NT2/D1 (cell line): ENCODE data around the gene FILIP1L.

Experiments
- DNase-seq: peaks from one replicate; pipeline ENCODE4 v3.0.0-alpha.2; 2011; ENCODE audit warnings: low read depth, low spot score
- H3K27me3 ChIP-seq: 2 replicates; pipeline ENCODE4 v1.6.0; 2011; ENCODE audit warnings: mild to moderate bottlenecking; ENCODE audit not compliant: insufficient read length, insufficient read depth
- H3K36me3 ChIP-seq: 2 replicates; pipeline ENCODE4 v1.6.1; 2011; ENCODE audit warnings: mild to moderate bottlenecking, low read length, mixed read lengths; ENCODE audit not compliant: insufficient read depth, insufficient read length
- H3K4me1 ChIP-seq: 2 replicates; pipeline ENCODE4 v1.5.1; 2011; ENCODE audit not compliant: insufficient read depth, insufficient read length
- H3K4me3 ChIP-seq: 2 replicates; pipeline ENCODE4 v1.5.1; 2011; ENCODE audit warnings: low read depth; ENCODE audit not compliant: insufficient read length
- H3K9ac ChIP-seq: 2 replicates; pipeline ENCODE4 v1.6.0; 2011; ENCODE audit warnings: low read depth; ENCODE audit not compliant: insufficient read length
- H3K9me3 ChIP-seq: 2 replicates; pipeline ENCODE4 v1.5.1; 2011; ENCODE audit warnings: mild to moderate bottlenecking, low read length; ENCODE audit not compliant: insufficient read depth
- SUZ12 ChIP-seq: IDR thresholded peaks from 2 replicates; pipeline ENCODE4 v1.6.1; 2011; ENCODE audit not compliant: insufficient read length, insufficient read depth; ENCODE audit errors: extremely low read depth
- YY1 ChIP-seq: IDR thresholded peaks from 2 replicates; pipeline ENCODE4 v1.6.1; 2011; ENCODE audit not compliant: insufficient read length, insufficient read depth
- ZNF274 ChIP-seq: IDR thresholded peaks from 2 replicates; pipeline ENCODE4 v1.6.1; 2011; ENCODE audit warnings: mild to moderate bottlenecking, low read depth, low read length

The FILIP1L gene

DNA sequence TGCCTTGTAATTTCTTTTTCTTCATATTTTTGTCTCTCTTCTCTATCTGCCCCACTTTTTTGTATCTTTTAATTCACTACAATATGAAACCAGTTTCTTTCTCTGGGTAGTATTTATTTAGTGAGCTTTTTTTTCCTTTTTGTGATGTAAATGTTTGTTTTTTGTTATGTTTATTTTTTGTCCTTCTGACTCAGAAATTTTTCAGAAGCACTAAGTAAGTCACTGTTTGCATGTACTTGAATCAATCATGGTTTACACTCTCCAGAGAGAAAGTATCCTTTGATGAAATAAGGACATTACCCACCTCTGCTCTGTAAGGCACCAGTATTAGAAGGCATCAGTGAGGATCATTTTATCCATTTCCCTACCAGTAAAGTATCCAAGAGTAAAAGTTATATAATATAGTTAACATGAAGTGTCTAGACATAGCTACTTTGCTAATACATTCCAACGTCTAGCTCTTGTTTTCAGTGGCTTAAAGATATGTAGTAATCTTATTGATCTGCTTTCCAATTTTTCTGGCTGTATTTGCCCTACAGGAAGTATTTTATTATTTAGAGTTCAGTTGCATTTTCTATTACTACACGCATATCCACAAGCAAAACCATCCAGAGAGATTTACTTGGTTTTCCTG, 25.4 kb downstream of the FILIP1L start:
- Histone ChIP-seq H3K36me3 (no peaks in the 10 kb centered on the region), H3K27me3 (no peaks in the 10 kb centered on the region), H3K9me3 (no peaks in the 10 kb centered on the region), H3K4me1 (peaks cover 2% of the 10 kb centered on the region), H3K9ac (no peak overlapping the region), H3K4me3 (no peak overlapping the region)
- peak; percentile 11 for DNase-seq
- TF ChIP-seq SUZ12 (no peak), ZNF274 (no peak), YY1 (no peak)

DNA sequence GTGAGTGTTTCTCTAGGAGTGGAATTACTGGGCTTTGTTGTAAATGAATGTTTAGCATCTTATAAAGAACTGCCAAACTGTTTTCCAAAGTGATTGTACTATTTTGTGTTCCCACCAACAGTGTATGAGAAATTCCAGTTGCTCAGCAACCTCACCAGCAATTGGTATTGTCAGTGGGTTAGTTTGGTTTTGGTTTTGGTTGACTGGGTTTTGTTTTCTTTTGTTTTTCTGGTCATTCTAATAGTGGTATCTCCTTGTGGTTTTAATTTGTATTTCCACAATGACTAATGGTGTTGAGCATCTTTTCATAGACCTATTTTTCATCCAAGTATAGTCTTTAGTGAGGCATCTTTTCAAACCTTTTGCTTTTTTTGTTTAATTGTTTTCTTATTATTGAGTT, 27.1 kb downstream of the FILIP1L start:
- Histone ChIP-seq H3K27me3 (no peaks in the 10 kb centered on the region), H3K4me3 (no peak overlapping the region), H3K4me1 (peaks cover 2% of the 10 kb centered on the region), H3K36me3 (no peaks in the 10 kb centered on the region), H3K9ac (no peak overlapping the region), H3K9me3 (no peaks in the 10 kb centered on the region)
- no peak for DNase-seq
- no peak for TF ChIP-seq SUZ12

DNA sequence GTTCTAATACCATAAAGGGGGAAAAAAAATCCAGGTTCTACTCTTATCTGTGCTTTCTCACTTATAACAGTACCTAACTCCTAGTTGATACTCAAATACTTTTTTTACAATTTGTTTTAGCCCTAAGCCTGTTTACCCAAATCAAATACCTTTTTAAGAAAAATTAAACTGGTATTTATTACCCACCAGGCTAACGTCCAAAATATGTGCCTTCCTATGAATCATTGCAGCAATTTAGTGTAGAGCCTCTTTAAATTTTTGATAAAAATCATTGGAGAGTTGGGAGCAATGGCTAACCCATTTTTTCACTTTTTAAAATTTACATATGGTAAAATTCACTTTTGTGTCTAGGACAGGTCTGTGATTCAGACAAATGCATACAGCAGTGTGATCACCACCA, 27.9 kb downstream of the FILIP1L start:
- peaks cover 2% of the 10 kb centered on the region for H3K4me1 ChIP-seq

DNA sequence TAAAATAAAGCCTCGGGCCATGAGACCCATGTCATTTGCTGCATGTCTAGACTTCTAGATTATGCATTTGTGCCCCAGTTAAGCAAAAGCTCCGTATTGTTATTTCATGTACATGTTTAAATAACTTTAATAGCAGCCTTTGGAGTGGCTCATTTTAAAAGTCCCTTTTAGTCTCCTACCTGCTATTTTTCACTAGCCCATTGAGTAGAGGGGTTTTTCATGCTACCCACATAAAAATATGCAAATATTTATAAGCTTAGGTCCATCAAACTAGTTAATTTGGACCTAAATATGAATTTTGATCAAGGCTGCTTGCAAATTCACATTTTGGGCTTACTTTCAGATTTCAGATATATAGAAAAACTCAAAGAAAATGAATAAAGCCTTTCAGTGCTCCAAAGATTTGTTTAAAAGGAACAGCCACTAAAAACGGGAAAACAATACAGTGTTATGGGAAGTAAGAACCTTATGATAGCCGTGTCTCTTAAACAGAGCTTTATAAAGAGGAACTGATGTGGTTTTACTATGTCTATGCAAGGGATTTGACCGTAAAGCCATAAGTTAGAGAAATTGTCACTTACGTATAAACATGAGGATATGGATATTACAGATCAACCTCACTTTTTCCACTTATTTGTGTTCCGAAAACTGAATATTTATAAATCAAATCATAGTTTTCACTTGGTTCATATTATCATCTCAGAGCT, 30.0 kb downstream of the FILIP1L start:
- no peak for DNase-seq
- Histone ChIP-seq H3K9ac (no peak overlapping the region), H3K4me1 (peaks cover 2% of the 10 kb centered on the region), H3K36me3 (no peaks in the 10 kb centered on the region), H3K9me3 (no peaks in the 10 kb centered on the region), H3K27me3 (no peaks in the 10 kb centered on the region), H3K4me3 (no peak overlapping the region)
- TF ChIP-seq ZNF274 (no peak), YY1 (no peak), SUZ12 (no peak)

More for the DNA sequence above, 27.9 kb downstream of the FILIP1L start:
- Histone ChIP-seq H3K27me3 (no peaks in the 10 kb centered on the region), H3K4me3 (no peak overlapping the region), H3K36me3 (no peaks in the 10 kb centered on the region), H3K9ac (no peak overlapping the region), H3K9me3 (no peaks in the 10 kb centered on the region)
- TF ChIP-seq YY1, result no peak
- TF ChIP-seq SUZ12, result no peak
- TF ChIP-seq ZNF274, result no peak
- DNase-seq, result no peak

DNA sequence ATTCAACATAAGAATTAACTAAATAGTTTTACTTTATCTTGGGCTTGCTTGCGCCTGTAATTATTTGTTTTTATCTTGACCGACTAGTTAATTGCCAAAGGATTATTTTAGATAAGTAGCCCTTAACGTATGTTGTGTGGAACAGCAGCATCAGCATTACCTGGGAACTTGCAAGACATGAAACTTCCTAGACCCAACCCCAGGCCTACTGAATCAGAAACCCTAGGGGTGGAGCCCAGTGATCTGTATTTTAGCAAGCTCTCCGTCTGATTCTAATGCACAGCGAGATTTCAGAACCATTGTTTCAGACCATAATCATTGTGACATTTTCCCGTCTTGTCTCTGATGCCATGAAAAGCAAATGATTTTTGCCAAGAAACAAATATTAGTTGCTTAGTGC, 31.1 kb downstream of the FILIP1L start:
- Histone ChIP-seq H3K36me3 (no peaks in the 10 kb centered on the region), H3K4me3 (no peak overlapping the region), H3K4me1 (no peaks in the 10 kb centered on the region), H3K27me3 (no peaks in the 10 kb centered on the region), H3K9me3 (no peaks in the 10 kb centered on the region), H3K9ac (no peak overlapping the region)
- no peak for DNase-seq
- no peak for TF ChIP-seq ZNF274
- TF ChIP-seq YY1, result no peak
- no peak for TF ChIP-seq SUZ12

DNA sequence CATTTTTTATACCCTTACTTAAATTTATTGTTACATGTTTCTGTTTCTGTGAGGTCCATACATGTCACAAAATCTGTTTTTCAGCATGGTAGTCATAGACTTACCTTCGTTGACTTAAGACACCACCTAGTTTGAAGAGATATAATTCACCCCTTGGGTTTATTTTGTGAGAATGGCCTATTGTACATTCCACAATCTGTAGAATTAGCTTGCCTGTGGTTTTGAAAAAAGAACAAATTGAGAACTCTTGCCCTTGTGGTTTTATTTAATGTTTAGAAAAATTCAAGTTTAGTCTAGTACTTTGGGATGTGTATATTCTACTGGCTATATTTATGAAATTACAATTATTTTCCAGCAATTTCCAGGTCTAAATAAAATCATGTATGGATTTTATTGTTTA, 31.6 kb downstream of the FILIP1L start:
- no peaks in the 10 kb centered on the region for H3K27me3 ChIP-seq
- DNase-seq, result no peak
- H3K4me3 ChIP-seq, result no peak overlapping the region
- H3K4me1 ChIP-seq, result no peaks in the 10 kb centered on the region
- no peaks in the 10 kb centered on the region for H3K36me3 ChIP-seq
- TF ChIP-seq YY1 (no peak), SUZ12 (no peak)
- no peaks in the 10 kb centered on the region for H3K9me3 ChIP-seq
- no peak overlapping the region for H3K9ac ChIP-seq

DNA sequence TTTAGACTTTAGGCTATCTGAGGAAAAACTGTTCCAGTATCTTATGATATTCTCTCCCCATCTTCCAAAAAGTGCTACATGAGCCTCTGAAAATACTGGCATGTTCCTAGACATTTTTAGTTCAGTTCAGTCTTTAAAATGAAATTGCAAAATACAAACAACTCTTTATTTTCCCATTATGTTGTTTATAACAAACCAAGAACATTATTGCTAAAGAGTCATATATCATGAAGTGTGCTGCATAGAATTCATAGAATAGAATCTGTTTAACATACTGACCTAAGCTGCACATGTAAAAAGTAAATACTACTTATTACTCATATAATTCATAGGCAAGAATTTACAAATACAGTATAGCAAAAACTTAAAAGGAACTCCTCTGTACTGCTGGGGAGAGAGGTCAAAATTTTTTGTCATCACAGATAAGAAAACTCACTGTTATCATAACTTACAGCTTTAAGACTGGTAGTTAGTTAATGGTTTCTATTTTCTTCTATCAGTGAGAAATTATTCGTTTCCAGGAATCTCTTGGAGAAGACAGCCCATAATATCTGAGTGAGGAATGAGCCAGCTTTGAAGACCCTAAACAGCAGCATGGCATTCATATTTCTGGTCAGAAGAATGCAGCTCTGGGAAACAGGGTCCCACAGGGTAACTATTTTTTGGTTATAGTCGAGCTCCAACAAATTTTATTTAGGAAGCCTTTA, 32.2 kb downstream of the FILIP1L start:
- no peak for TF ChIP-seq ZNF274
- no peak for TF ChIP-seq YY1
- no peak for TF ChIP-seq SUZ12
- Histone ChIP-seq H3K27me3 (no peaks in the 10 kb centered on the region), H3K9ac (no peak overlapping the region), H3K36me3 (no peaks in the 10 kb centered on the region), H3K4me1 (no peaks in the 10 kb centered on the region), H3K4me3 (no peak overlapping the region), H3K9me3 (no peaks in the 10 kb centered on the region)
- DNase-seq, result no peak
